Activated CD4-positive, alpha-beta T cell treated with anti-CD3 and anti-CD28 coated beads, Interleukin-2, amount 50 U/mL, for 4 hours (primary cell): ENCODE measurements around the gene CRIP1.
A peak's percentile ranks its signal among the peaks of the same experiment; 100 is the strongest.

Source experiments
- DNase-seq, 2 experiments: peaks; one replicate each; pipeline ENCODE4 v3.0.0-alpha.2; 2020

The CRIP1 gene

GRCh38 chr14:105486163-105486973 lies at the start of gene CRIP1:
TSS of gene CRIP1 (plus strand) at chr14:105486886. CDS start at chr14:105487260, 374 bp downstream.
- no peak for DNase-seq

GRCh38 chr14:105436891-105437722 lies 49.6 kb upstream of the CRIP1 start:
- DNase-seq = no peak

GRCh38 chr14:105437723-105438500 lies 48.8 kb upstream of the CRIP1 start:
- DNase-seq = no peak

GRCh38 chr14:105439179-105439578 lies 47.5 kb upstream of the CRIP1 start:
- no peak for DNase-seq

GRCh38 chr14:105439710-105440553 lies 46.8 kb upstream of the CRIP1 start:
- DNase-seq = no peak

- no peak for DNase-seq
Measured at GRCh38 chr14:105440554-105440900, 46.2 kb upstream of the CRIP1 start.

- DNase-seq = no peak
Measured at GRCh38 chr14:105440992-105441391, 45.7 kb upstream of the CRIP1 start.

- no peak for DNase-seq
Measured at GRCh38 chr14:105442125-105442524, 44.6 kb upstream of the CRIP1 start.

- DNase-seq = no peak
Measured at GRCh38 chr14:105442834-105443233, 43.9 kb upstream of the CRIP1 start.

GRCh38 chr14:105444859-105445258 lies 41.8 kb upstream of the CRIP1 start:
- DNase-seq = no peak

GRCh38 chr14:105445290-105445689 lies 41.4 kb upstream of the CRIP1 start:
- DNase-seq = no peak

- no peak for DNase-seq
Measured at GRCh38 chr14:105445901-105446845, 40.5 kb upstream of the CRIP1 start.

- DNase-seq = no peak
Measured at GRCh38 chr14:105446971-105447370, 39.7 kb upstream of the CRIP1 start.

- no peak for DNase-seq
Measured at GRCh38 chr14:105447651-105448640, 38.7 kb upstream of the CRIP1 start.

- peak; percentile 59 to 63 for DNase-seq
Measured at GRCh38 chr14:105448706-105449111, 38.0 kb upstream of the CRIP1 start.

- DNase-seq = no peak
Measured at GRCh38 chr14:105449276-105450122, 37.2 kb upstream of the CRIP1 start.

- DNase-seq = no peak
Measured at GRCh38 chr14:105450123-105450505, 36.6 kb upstream of the CRIP1 start.

- DNase-seq = no peak
Measured at GRCh38 chr14:105450864-105451720, 35.6 kb upstream of the CRIP1 start.
